Measurements from ENCODE around the gene WARS2.
"Not testable (repeated sequence)": the region's sequence is repeated elsewhere in the genome, so short reads cannot be mapped to it uniquely, and the experiment has no call there.

Gene WARS2

GRCh38 chr1:119140177-119141019, at the start of gene WARS2:
WARS2 (minus strand) TSS chr1:119140653; CDS start chr1:119140644, 9 bp downstream.
- DNase-seq, result peak; percentile 96 to 97

GRCh38 chr1:119188926-119189325, 48.5 kb upstream of the WARS2 start:
- no peak for DNase-seq

- no peak for DNase-seq
Measured at GRCh38 chr1:119187416-119187815, 47.0 kb upstream of the WARS2 start.

DNA sequence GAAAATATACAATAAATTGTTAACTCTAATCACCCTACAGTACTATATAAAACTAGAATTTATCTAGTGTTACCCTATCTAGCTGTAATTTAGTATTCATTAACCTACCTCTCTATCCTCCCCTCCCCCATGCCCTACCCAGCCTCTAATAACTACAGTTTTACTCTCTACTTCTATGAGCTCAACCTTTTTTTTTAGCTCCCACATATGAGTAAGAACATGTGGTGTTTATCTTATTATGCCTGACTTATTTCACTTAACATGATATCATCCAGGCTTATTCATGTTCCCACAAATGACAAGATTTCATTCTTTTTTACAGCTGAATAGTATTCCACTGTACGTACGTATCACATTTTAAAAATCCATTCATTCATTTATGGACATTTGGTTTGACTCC, 46.0 kb upstream of the WARS2 start:
- no peak for DNase-seq

GRCh38 chr1:119184972-119185371, 44.5 kb upstream of the WARS2 start:
- peak; percentile 7 to 13 for DNase-seq

DNA sequence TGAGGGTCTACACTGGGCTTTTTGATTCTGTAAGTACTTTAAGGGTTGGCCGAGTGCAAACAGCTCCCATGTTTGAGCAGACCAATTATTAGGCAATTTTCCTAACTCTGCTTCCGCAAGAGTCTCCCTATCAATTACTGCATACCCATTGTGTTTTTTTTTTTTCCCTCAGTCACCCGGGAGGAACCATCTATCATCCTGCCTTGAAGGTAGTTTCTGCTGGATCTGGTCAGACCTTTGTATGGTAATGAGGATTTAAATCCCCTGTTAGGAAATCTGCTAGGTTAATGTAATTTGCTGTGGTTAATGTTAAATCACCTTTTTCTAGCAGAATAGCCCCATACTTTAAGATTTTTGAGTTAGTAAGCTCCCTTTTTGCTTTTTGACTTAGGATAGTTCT, 40.8 kb upstream of the WARS2 start:
- DNase-seq, result no peak

DNA sequence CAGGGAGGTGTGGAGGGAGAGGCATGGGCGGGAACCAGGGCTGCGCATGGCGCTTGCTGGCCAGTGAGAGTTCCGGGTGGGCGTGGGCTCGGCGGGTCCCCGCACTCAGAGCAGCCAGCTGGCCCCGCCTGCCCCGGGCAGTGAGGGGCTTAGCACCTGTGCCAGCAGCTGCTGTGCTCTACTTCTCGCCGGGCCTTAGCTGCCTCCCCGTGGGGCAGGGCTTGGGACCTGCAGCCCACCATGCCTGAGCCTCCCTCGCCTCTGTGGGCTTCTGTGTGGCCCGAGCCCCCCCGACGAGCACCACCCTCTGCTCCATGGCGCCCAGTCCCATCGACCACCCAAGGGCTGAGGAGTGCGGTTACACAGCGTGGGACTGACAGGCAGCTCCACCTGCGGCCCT, 38.6 kb upstream of the WARS2 start:
- no peak for DNase-seq

DNA sequence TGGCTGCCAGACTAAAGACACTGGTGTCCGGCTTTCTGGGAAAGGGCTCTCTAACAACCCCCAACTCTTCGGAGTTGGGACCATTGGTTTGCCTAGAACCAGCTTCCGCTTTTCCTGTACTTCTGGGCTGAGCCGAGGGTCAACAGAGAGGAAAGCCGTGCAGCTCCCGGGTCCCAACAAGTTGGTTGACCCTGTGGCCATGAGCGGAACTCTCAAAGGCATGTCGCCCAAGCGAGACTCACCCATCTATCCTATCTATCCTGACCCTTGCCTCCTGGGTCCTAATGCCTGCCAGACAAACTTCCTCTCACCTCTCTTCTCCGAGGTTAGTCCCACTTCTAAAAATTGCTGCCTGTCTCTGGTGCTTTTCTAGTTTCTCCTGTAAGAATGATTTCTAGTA, 32.5 kb upstream of the WARS2 start:
- not testable (repeated sequence) for DNase-seq

GRCh38 chr1:119171381-119172010, 31.0 kb upstream of the WARS2 start:
- DNase-seq, result not testable (repeated sequence)

GRCh38 chr1:119163396-119163795, 22.9 kb upstream of the WARS2 start:
- DNase-seq, result no peak

DNA sequence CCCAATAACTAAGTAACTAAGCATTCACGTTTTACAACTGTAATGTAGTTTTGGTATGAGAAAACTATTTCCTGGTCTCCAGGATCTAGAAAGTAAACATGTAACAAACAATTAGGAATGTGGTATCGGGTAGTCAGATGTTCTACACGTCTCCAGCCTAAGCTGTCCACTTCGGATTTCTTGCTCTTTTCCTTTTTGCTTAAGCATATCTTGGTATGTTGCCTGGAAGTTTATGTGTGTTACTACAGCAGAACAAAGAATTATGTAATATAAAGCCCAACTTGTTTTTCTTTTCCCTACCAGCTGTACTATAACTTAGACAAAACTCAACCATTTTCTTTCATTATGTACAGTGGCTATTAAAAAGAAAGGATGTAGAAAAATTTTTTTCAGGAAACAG, 20.4 kb upstream of the WARS2 start:
- no peak for DNase-seq

DNA sequence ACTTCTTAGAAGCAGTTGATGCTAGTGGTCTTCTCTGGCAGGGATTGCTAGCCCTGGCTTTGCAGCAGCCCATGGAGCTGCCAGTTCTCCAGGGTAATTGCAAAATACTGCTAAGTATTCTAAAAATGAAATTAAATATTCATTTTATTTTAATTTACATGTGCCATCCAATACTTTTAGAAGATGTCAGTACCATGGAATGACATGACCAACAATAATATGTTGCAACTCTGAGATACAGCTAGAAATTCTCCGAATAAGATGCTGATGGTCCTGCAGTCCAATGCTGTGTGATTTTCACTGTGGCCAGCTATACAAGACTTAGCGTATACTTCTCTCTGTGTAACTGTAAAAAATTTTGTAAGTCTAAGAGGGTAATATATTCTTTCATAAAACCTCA, 20.0 kb upstream of the WARS2 start:
- DNase-seq, result no peak

GRCh38 chr1:119159966-119160365, 19.5 kb upstream of the WARS2 start:
- no peak for DNase-seq

DNA sequence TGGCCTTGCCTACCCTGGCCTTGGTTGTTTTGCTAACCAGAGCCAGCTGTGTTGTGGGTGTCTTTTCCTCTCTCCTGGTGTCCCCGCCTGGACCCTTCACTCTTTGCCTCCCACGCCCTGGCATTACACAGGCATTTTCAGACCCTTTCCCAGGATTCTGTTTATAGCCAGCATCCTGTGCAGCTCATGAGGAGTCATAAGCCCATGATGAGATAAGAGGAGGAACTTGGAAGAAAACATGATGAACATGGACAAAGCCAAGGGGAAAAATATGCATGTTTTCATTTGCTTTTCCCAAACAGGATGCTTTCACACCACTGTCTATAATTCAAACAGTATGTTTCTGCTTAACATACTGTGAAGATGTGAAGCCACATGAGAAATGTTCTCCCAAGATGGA, 18.7 kb upstream of the WARS2 start:
- DNase-seq, result no peak

DNA sequence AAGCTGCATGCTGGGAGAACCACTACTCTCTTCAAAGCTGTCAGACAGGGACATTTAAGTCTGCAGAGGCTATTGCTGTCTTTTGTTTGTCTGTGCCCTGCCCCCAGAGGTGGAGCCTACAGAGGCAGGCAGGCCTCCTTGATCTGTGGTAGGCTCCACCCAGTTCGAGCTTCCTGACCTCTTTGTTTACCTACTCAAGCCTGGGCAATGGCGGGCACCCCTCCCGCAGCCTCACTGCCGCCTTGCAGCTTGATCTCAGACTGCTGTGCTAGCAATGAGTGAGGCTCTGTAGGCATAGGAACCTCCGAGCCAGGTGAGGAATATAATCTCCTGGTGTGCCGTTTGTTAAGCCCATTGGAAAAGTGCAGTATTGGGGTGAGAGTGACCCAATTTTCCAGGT, 16.3 kb upstream of the WARS2 start:
- not testable (repeated sequence) for DNase-seq

DNA sequence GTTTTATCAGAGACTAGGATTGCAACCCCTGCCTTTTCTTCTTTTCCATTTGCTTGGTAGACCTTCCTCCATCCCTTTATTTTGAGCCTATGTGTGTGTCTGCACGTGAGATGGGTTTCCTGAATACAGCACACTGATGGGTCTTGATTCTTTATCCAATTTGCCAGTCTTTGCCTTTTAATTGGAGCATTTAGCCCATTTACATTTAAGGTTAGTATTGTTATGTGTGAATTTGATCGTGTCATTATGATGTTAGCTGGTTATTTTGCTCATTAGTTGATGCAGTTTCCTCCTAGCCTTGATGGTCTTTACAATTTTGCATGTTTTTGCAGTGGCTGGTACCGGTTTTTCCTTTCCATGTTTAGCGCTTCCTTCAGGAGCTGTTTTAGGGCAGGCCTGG, 14.6 kb upstream of the WARS2 start:
- not testable (repeated sequence) for DNase-seq

- DNase-seq, result no peak
Measured at GRCh38 chr1:119150150-119150549, 9.7 kb upstream of the WARS2 start.

DNA sequence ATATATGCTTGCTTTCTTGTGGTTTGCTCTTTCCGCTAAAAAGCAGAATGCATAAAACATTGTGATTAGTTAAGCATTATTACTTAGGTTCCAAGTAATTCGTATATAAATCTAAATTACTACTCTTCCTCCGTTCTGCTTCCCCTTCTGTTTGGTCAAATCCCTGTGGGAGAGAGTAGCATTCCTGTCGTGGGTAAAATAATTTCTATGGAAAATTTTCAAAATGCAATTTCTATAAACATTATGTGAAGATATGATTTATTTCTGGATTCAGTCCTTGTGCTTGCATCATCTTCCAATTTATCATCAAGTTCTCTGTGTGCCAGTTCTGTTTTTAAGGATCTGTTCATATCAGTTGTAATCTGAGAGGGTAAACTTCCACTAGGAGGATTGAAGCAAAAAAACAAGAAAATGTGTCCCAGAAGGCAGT, 7.2 kb upstream of the WARS2 start:
- no peak for DNase-seq

DNA sequence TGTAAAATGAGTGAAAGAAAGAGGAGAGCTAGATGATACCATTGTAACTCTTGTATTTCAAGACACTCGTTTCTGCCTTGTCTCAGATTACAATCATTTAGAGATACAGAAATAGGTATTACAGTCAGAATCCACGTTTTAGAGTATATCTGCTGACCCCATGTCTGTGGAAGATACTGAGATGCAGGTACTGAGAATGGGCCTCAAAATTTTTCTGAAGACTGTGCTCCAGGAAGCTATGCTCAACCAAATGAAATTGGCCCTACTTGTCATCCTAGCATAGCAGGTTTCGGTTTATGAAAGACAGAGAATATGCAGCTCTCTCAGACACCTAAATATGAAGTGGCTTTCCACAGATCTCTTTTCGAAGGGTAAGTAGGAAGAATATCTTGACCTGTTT, 6.0 kb upstream of the WARS2 start:
- DNase-seq, result no peak

DNA sequence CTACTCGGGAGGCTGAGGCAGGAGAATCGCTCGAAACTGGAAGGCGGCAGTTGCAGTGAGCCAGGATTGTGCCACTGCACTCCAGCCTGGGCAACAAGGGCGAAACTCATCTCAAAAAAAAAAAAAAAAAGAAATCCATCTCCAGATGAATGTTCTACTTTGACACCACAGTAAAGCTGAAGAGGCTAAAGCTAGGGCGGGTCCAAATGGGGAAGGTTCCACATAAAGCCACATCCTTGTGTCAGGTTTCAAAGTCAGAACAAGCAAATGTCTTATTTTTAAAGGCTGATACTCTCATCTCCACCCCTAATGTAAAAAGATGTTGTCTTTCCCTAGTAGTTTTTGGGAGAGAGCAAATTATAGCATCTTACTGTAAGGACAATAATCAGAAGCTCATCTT, 4.4 kb upstream of the WARS2 start:
- DNase-seq, result no peak

- no peak for DNase-seq
Measured at GRCh38 chr1:119143706-119144105, 3.3 kb upstream of the WARS2 start.

DNA sequence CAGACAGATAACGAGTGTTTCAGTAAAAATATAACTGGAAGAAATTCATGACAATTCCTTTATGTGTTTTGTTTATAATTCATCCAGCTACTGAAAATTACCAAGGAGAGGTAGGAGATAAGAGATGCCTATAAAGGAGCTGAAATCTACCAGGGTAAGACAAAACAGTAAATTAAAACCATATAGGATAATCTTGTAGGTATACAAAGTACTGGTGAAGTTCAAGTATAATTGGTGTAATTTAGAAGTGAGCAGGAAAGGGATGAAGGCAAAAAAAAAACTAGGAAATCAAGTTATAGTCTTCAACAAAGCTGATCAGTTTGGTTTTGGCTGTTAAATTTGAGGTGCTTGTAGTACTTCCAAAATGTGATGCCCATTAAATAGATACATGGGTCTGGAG, 1.2 kb upstream of the WARS2 start:
- DNase-seq, result no peak

DNA sequence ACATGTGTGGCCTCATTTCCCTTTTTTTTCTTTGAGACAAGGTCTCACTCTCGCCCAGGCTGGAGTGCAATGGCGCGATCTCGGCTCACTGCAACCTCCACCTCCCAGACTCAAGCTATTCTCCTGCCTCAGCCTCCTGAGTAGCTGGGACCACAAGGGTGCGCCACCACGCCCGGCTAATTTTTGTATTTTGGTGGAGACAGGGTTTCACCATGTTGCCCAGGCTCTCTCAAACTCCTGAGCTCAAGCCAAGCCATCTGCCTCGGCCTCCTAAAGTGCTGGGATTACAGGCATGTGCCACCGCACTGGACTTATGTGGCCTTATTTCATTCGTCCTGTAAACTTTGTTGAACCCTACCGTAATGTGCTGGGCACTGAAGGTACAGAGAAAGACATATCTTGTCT, 569 bp upstream of the WARS2 start:
- no peak for DNase-seq

DNA sequence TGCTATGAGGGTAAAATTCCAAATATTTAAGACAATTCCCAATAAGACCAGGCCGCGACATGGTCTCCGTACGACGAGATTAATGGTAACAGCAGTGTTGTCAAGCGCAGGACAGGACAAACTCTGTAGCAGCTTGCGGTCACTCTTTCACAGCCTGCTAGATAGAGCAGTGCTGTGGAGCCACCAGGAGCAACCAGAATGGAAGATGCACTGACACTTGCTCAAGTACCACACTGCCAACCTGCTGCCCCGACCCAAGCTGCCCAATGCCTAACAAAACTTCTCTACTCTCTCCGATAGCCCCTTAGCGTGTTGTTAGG, 636 bp downstream of the WARS2 start:
- DNase-seq, result no peak

DNA sequence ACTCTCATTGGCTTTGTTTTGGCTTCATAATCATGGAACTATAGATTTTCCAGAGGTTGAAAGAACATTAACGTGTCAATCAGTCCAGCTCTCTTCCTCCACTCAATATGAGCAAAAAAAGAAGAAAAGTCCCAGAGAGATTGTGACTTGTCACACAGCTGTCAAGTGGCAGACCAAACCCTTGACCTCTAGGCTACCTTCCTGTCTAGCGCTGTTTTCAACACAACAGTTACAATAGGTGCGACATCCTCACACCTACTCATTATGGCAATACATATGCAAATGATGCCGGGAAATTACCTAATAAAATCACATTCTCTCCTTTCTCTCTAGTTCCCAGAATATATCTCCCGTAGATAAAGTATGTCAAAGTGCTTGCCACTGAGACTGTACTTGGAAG, 1.1 kb downstream of the WARS2 start:
- DNase-seq, result no peak
